IMR-90 (cell line): ENCODE data around the gene BYSL. TPM values are rescaled to one million over a fixed set of nuclear protein-coding genes. Genes with fewer than 3 reads are reported as not detected.

Experiments used
- ATAC-seq: fragments of 200-7000 bp; cut with Tn5 transposase; 2 replicates; pipeline ENCODE4 v1.9.1; 2020; ENCODE audit warnings: low read depth, mild to moderate bottlenecking, moderate library complexity
- BruUV-seq: library from RNA; stranded (reverse); fragments of 400-500 nt; replicated peaks from 2 replicates; lab custom pipeline; 2021; lab: Mats Ljungman, UMichigan
- CTCF ChIA-PET: fragments of 300-600 bp; formaldehyde crosslinking; extraction: SDS; loops from one replicate; lab custom pipeline; 2021; ENCODE audit warnings: antibody characterized with exemption; lab: Yijun Ruan, JAX
- POLR2A ChIA-PET: fragments of 300-600 bp; sonication (Branson Sonifier 250); formaldehyde crosslinking; loops from one replicate; lab custom pipeline; 2022; ENCODE audit warnings: antibody characterized with exemption; ENCODE audit not compliant: unreplicated experiment; lab: Charles Lee
- DNase-seq: peaks from one replicate; pipeline ENCODE4 v3.0.0; 2013
- H2AFZ ChIP-seq: replicated peaks from 2 replicates; pipeline ENCODE3; 2013; ENCODE audit warnings: low read length, mild to moderate bottlenecking; ENCODE audit not compliant: poor library complexity
- H2AK5ac ChIP-seq: 2 replicates; pipeline ENCODE4 v1.6.1; 2013; ENCODE audit warnings: low read depth, low read length, inconsistent platforms
- H2AK9ac ChIP-seq: replicated peaks from 2 replicates; pipeline ENCODE3; 2013; ENCODE audit warnings: mild to moderate bottlenecking, low read depth, low read length, moderate library complexity; ENCODE audit not compliant: poor library complexity
- H2BK120ac ChIP-seq: 2 replicates; pipeline ENCODE4 v1.6.1; 2013; ENCODE audit warnings: low read depth, low read length, inconsistent platforms
- H2BK15ac ChIP-seq: 3 replicates; pipeline ENCODE4 v1.6.1; 2013; ENCODE audit warnings: low read depth, low read length, inconsistent platforms
- H2BK20ac ChIP-seq: 2 replicates; pipeline ENCODE4 v1.6.1; 2013; ENCODE audit warnings: low read depth, mild to moderate bottlenecking, inconsistent platforms, low read length, moderate library complexity
- H2BK5ac ChIP-seq: 2 replicates; pipeline ENCODE4 v1.6.1; 2013; ENCODE audit warnings: mild to moderate bottlenecking, low read depth, low read length, inconsistent platforms; ENCODE audit not compliant: poor library complexity, severe bottlenecking
- H3K14ac ChIP-seq: replicated peaks from 2 replicates; pipeline ENCODE4 v1.6.1; 2013; ENCODE audit warnings: low read depth, low read length, inconsistent platforms
- H3K18ac ChIP-seq: 2 replicates; pipeline ENCODE4 v1.6.1; 2013; ENCODE audit warnings: low read depth, low read length, control low read depth
- H3K23ac ChIP-seq: 2 replicates; pipeline ENCODE4 v1.6.1; 2013; ENCODE audit warnings: low read depth, low read length, inconsistent platforms
- H3K27ac ChIP-seq: 2 replicates; pipeline ENCODE4 v1.5.1; 2013; ENCODE audit warnings: mild to moderate bottlenecking, control low read depth, low read length; ENCODE audit not compliant: insufficient read depth
- H3K27me3 ChIP-seq: 2 replicates; pipeline ENCODE4 v1.6.1; 2013; ENCODE audit warnings: low read length; ENCODE audit not compliant: control insufficient read depth, insufficient read depth
- H3K36me3 ChIP-seq: 2 replicates; pipeline ENCODE4 v1.6.1; 2013; ENCODE audit warnings: low read length, mixed read lengths; ENCODE audit not compliant: control insufficient read depth, insufficient read depth
- H3K4ac ChIP-seq: 2 replicates; pipeline ENCODE4 v1.6.1; 2013; ENCODE audit warnings: low read depth, low read length, inconsistent platforms
- H3K4me1 ChIP-seq: 2 replicates; pipeline ENCODE4 v1.6.1; 2013; ENCODE audit warnings: low read length, mixed read lengths; ENCODE audit not compliant: control insufficient read depth, insufficient read depth
- H3K4me2 ChIP-seq: 2 replicates; pipeline ENCODE4 v1.6.1; 2013; ENCODE audit warnings: low read depth, mild to moderate bottlenecking, control low read depth, low read length, moderate library complexity
- H3K4me3 ChIP-seq: 2 replicates; pipeline ENCODE4 v1.5.1; 2013; ENCODE audit warnings: low read depth, mild to moderate bottlenecking, control low read depth, low read length, moderate library complexity; ENCODE audit not compliant: insufficient read depth
- H3K56ac ChIP-seq: 2 replicates; pipeline ENCODE4 v1.6.1; 2013; ENCODE audit warnings: low read length, inconsistent platforms; ENCODE audit not compliant: insufficient read depth; ENCODE audit errors: extremely low read depth
- H3K79me1 ChIP-seq, 2 experiments: 2 replicates each; pipeline ENCODE4 v1.6.1; 2013; ENCODE audit warnings: low read length in 2 of 2, inconsistent platforms in 1 of 2, low read depth in 1 of 2
- H3K9ac ChIP-seq: 2 replicates; pipeline ENCODE4 v1.6.1; 2013; ENCODE audit warnings: low read depth, low read length, control low read depth
- H3K9me1 ChIP-seq: 2 replicates; pipeline ENCODE4 v1.6.1; 2013; ENCODE audit warnings: low read length, inconsistent platforms; ENCODE audit not compliant: insufficient read depth
- H3K9me3 ChIP-seq: 2 replicates; pipeline ENCODE4 v1.6.1; 2013; ENCODE audit warnings: low read length; ENCODE audit not compliant: control insufficient read depth, insufficient read depth
- H4K20me1 ChIP-seq: 2 replicates; pipeline ENCODE4 v1.6.1; 2013; ENCODE audit warnings: low read length, inconsistent platforms; ENCODE audit not compliant: insufficient read depth
- H4K5ac ChIP-seq: 2 replicates; pipeline ENCODE4 v1.6.1; 2013; ENCODE audit warnings: mild to moderate bottlenecking, low read depth, low read length, control low read depth
- H4K8ac ChIP-seq, 2 experiments: 2 replicates each; pipeline ENCODE4 v1.6.1; 2013; ENCODE audit warnings: low read depth in 2 of 2, low read length in 2 of 2, control low read depth in 1 of 2, inconsistent platforms in 1 of 2
- H4K91ac ChIP-seq: 2 replicates; pipeline ENCODE4 v1.6.1; 2013; ENCODE audit warnings: low read depth, low read length, inconsistent platforms; ENCODE audit not compliant: insufficient read depth
- BHLHE40 ChIP-seq: fragments of 150-350 bp; IDR thresholded peaks from 2 replicates; pipeline ENCODE4 v1.6.1; 2016; ENCODE audit warnings: mild to moderate bottlenecking, low read depth, low read length
- CEBPB ChIP-seq: IDR thresholded peaks from 2 replicates; pipeline ENCODE4 v1.6.1; 2012; ENCODE audit warnings: low read depth, low read length, improper control_type of control experiment
- CHD1 ChIP-seq: IDR thresholded peaks from 2 replicates; pipeline ENCODE4 v1.6.1; 2012; ENCODE audit warnings: low read depth, low read length, improper control_type of control experiment
- POLR2A ChIP-seq: IDR thresholded peaks from 2 replicates; pipeline ENCODE4 v1.6.1; 2012; ENCODE audit warnings: mild to moderate bottlenecking, low read depth, low read length
- RAD21 ChIP-seq: IDR thresholded peaks from 2 replicates; pipeline ENCODE4 v1.6.1; 2012; ENCODE audit warnings: low read length, improper control_type of control experiment
- RCOR1 ChIP-seq: IDR thresholded peaks from 2 replicates; pipeline ENCODE4 v1.6.1; 2012; ENCODE audit warnings: mild to moderate bottlenecking, low read length, improper control_type of control experiment; ENCODE audit not compliant: insufficient replicate concordance
- RFX5 ChIP-seq: IDR thresholded peaks from 2 replicates; pipeline ENCODE4 v1.8.0; 2012; ENCODE audit warnings: low read depth, mild to moderate bottlenecking, low read length, moderate library complexity
- SMC3 ChIP-seq: fragments of 150-350 bp; IDR thresholded peaks from 2 replicates; pipeline ENCODE4 v1.6.1; 2016; ENCODE audit warnings: low read depth, mild to moderate bottlenecking, antibody characterized with exemption, low read length, moderate library complexity
- WGBS, 2 experiments: methylation state at CpG; one replicate each; pipeline versions ENCODE4 v1.1.5 to v1.1.7; 2013; ENCODE audit warnings: missing lambda C conversion rate in 2 of 2; ENCODE audit not compliant: insufficient read length in 1 of 2; ENCODE audit errors: extremely low coverage in 2 of 2; 5-methylcytosine and 5-hydroxymethylcytosine counted together
- dilution Hi-C: fragments of 300-500 bp; cut with HindIII; formaldehyde crosslinking; loops from one replicate; pipeline ENCODE4 v1.14.3; 2018; ENCODE audit warnings: low sequenced_read_pairs; ENCODE audit not compliant: unreplicated experiment
- in situ Hi-C: fragments of 300-500 bp; cut with MboI; formaldehyde crosslinking; loops from 3 replicates; pipeline ENCODE4 v1.14.3; 2019; ENCODE audit warnings: low sequenced_read_pairs, inconsistent platforms, mixed read lengths
- intact Hi-C: fragments of 100-400 bp; cut with micrococcal nuclease; formaldehyde crosslinking; loops from 2 replicates; pipeline ENCODE4 v1.10.0; 2022
- polyA plus RNA-seq, 3 experiments: library from polyadenylated mRNA; depleted of rRNA; stranded (reverse); fragments of >200 nt; gene quantifications; 2 replicates each; pipeline ENCODE4 v1.2.3, GENCODE V29; 2012; ENCODE audit warnings: low replicate concordance in 1 of 3
- total RNA-seq: library from RNA; depleted of rRNA; stranded (reverse); fragments of >200 nt; gene quantifications from 2 replicates; pipeline ENCODE4 v1.2.3, GENCODE V29; 2012

Gene BYSL
- total and polyA plus RNA-seq, 2 of the 4 experiments (the other 2 are of a cell fraction), result 26.7 to 36.3 TPM

DNA sequence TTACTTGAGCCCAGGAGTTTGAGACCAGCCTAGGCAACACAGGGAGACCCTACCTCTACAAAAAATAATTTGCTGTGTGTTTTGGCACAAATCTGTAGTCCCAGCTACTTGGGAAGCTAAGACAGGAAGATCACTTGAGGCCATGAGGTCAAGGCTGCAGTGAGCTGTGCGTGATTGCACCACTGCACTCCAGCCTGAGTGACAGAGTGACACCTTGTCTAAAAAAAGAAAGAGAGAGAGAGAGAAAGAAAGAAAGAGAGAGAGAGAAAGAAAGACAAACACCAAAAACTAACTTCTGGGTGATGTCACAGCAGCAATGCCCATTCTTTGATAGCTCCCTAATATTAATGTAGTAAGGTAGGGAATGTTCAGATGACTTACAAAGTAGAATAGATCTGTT, 46.6 kb upstream of the BYSL start:
- H4K91ac ChIP-seq, result no peak overlapping the region
- peaks cover 5% of the 10 kb centered on the region; the same call in 1 of the 2 replicates for H3K4me1 ChIP-seq
- H3K14ac ChIP-seq, result no peak overlapping the region
- H4K20me1 ChIP-seq, result peaks cover 3% of the 10 kb centered on the region; the same call in 1 of the 2 replicates
- peaks cover 1% of the 10 kb centered on the region; the same call in 1 of the 2 replicates for H3K36me3 ChIP-seq
- no peak overlapping the region for H2AFZ ChIP-seq
- H4K5ac ChIP-seq, result no peak overlapping the region
- H2BK15ac ChIP-seq, result no peak overlapping the region
- no peak overlapping the region for H3K23ac ChIP-seq
- intact Hi-C loops (no loop called here), dilution Hi-C loops (no loop called here), in situ Hi-C loops (no loop called here)
- H3K27me3 ChIP-seq, result no peaks in the 10 kb centered on the region
- 0 out of 2 replicates have a peak overlapping the region, but pooled peaks have one; percentile 7 for H3K4ac ChIP-seq
- H2AK9ac ChIP-seq, result no peak overlapping the region
- no peaks in the 10 kb centered on the region for H3K9me3 ChIP-seq
- ChIA-PET POLR2A (no interaction called here), CTCF (interaction anchor here (0.6 kb wide), 1 partner anchor 48 kb away, joined by 3 read pairs; no protein-coding TSS in a partner anchor)
- H3K9me1 ChIP-seq, result 0 out of 2 replicates have a peak, but pooled peaks cover 5% of the 10 kb centered on the region
- H3K18ac ChIP-seq, result no peak overlapping the region
- no peak overlapping the region for H2BK20ac ChIP-seq
- ATAC-seq, result no peak
- BruUV-seq, result no TSS peak
- no peak for DNase-seq
- no peak overlapping the region for H3K9ac ChIP-seq
- no peak overlapping the region for H2BK5ac ChIP-seq
- peaks cover 0 to 3% of the 10 kb centered on the region in 2 experiments; a peak in 1 of 4 replicates for H3K79me1 ChIP-seq
- no peak overlapping the region for H3K4me2 ChIP-seq
- no peak for TF ChIP-seq SMC3
- no peak for TF ChIP-seq POLR2A
- no peak for TF ChIP-seq RAD21
- TF ChIP-seq CEBPB, result no peak
- TF ChIP-seq CHD1, result no peak
- TF ChIP-seq RFX5, result no peak
- no peak for TF ChIP-seq RCOR1
- no peak for TF ChIP-seq BHLHE40
- no peak overlapping the region for H2BK120ac ChIP-seq
- H3K56ac ChIP-seq, result no peak overlapping the region
- H4K8ac ChIP-seq, result no peak overlapping the region
- H3K27ac ChIP-seq, result no peak overlapping the region
- no peak overlapping the region for H3K4me3 ChIP-seq
- WGBS, 2 experiments, result no CpG with 5 or more reads among the region's 1 CpG
- no peak overlapping the region for H2AK5ac ChIP-seq
